Tibial nerve (tissue), 4 donors: ENCODE measurements around the gene YES1.

Experiments
- EP300 ChIP-seq, 2 donors: sonication (generic); formaldehyde crosslinking; IDR thresholded peaks; one replicate each; pipeline ENCODE4 v1.6.1; 2017; ENCODE audit warnings: antibody characterized with exemption in 2 of 2, mild to moderate bottlenecking in 1 of 2
- POLR2A ChIP-seq, 2 donors: fragments of 450-650 bp; IDR thresholded peaks; one replicate each; pipeline ENCODE4 v1.6.1; 2017; ENCODE audit warnings: antibody characterized with exemption in 2 of 2, mild to moderate bottlenecking in 2 of 2, moderate library complexity in 2 of 2
- TF ChIP-seq, protein P1 (sequence below), 5 experiments: fragments of 200-600 bp in 3 of 5; fragments of 450-650 bp in 2 of 5; sonication (generic) in 3 of 5; IDR thresholded peaks; one replicate each; pipeline ENCODE4 v1.5.1; 2016 to 2019; ENCODE audit warnings: antibody characterized with exemption in 5 of 5, mild to moderate bottlenecking in 3 of 5, moderate library complexity in 2 of 5

DNA sequence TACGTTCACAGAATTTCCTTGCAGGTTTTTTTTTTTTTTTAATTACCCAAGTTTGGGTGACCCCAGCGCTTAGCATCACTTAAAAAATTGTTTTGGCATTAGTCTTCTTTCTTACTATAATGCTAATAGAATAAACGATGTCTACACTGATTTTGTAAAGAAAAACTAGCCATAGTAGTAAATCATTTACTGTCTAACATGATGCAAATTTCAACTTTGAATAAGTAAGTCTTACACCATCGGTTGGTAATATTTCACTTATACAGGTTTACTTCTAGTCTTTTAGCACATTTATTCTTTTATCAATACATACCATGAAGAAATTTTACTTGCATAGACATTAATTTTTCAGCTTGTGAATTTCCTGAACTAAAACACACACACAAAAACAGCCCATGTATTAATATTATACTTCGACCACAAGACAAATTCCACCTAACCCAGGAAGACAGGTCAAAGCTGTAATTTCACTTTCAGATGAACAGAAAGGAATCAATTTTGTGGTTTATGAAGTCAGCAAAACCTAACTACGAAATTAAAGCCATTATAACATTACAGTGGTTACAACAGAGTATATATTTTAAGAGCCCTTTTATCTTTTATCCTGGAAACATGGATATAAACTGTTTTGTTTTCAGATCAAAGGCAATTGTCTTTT lies 1.9 kb downstream of the YES1 start:
- TF ChIP-seq POLR2A (IDR thresholded peaks at IDR 0.05) (no peak), EP300 (IDR thresholded peaks at IDR 0.05) (no peak)
- TF ChIP-seq, protein P1, sequence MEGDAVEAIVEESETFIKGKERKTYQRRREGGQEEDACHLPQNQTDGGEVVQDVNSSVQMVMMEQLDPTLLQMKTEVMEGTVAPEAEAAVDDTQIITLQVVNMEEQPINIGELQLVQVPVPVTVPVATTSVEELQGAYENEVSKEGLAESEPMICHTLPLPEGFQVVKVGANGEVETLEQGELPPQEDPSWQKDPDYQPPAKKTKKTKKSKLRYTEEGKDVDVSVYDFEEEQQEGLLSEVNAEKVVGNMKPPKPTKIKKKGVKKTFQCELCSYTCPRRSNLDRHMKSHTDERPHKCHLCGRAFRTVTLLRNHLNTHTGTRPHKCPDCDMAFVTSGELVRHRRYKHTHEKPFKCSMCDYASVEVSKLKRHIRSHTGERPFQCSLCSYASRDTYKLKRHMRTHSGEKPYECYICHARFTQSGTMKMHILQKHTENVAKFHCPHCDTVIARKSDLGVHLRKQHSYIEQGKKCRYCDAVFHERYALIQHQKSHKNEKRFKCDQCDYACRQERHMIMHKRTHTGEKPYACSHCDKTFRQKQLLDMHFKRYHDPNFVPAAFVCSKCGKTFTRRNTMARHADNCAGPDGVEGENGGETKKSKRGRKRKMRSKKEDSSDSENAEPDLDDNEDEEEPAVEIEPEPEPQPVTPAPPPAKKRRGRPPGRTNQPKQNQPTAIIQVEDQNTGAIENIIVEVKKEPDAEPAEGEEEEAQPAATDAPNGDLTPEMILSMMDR (IDR thresholded peaks at IDR 0.05), result no peak
